Measurements from ENCODE around the gene AGMO.

GRCh38 chr7:15430911-15431310 lies 130.9 kb downstream of the AGMO start:
- TF ChIP-seq CTCF (IDR thresholded peaks at IDR 0.05; ENCODE audit: low read depth, low read length, poor library complexity, severe bottlenecking) (no peak), EZH2phosphoT487 (IDR thresholded peaks at IDR 0.05; ENCODE audit: borderline replicate concordance, low read length) (no peak)
